BJ (cell line): Measurements from ENCODE around the gene TWNK. TPM values are rescaled to one million over a fixed set of nuclear protein-coding genes. Genes with fewer than 3 reads are reported as not detected.

Experiments
- CTCF ChIA-PET: fragments of 350-600 bp; formaldehyde crosslinking; extraction: SDS; loops from one replicate; lab custom pipeline; 2021; ENCODE audit warnings: antibody characterized with exemption, inconsistent platforms; lab: Yijun Ruan, JAX
- POLR2A ChIA-PET: fragments of 300-600 bp; sonication (Branson Sonifier 250); formaldehyde crosslinking; extraction: SDS; loops from one replicate; lab custom pipeline; 2021; ENCODE audit warnings: antibody characterized with exemption; lab: Charles Lee
- DNase-seq: peaks from one replicate; pipeline ENCODE4 v3.0.0-alpha.2; 2011; ENCODE audit warnings: low read depth
- H3K27me3 ChIP-seq: 2 replicates; pipeline ENCODE4 v1.6.0; 2011; ENCODE audit warnings: low read length; ENCODE audit not compliant: control insufficient read depth, insufficient read depth
- H3K36me3 ChIP-seq: 2 replicates; pipeline ENCODE4 v1.5.1; 2011; ENCODE audit warnings: low read length; ENCODE audit not compliant: control insufficient read depth, insufficient read depth
- H3K4me3 ChIP-seq: 2 replicates; pipeline ENCODE4 v1.5.1; 2011; ENCODE audit warnings: low read depth, mild to moderate bottlenecking, control low read depth, low read length
- polyA plus RNA-seq: library from polyadenylated mRNA; depleted of rRNA; stranded (reverse); fragments of >200 nt; gene quantifications from 2 replicates; pipeline ENCODE4 v1.2.3, GENCODE V29; 2011
- TF ChIP-seq, protein P1 (sequence below): IDR thresholded peaks from 2 replicates; pipeline ENCODE4 v1.5.1; 2011; ENCODE audit warnings: low read depth, mild to moderate bottlenecking, control low read depth, inconsistent platforms, low read length, moderate library complexity; ENCODE audit not compliant: insufficient read depth

Gene TWNK
- polyA plus RNA-seq, 1 experiment: 5.5 TPM

- H3K27me3 ChIP-seq: 0 out of 2 replicates have a peak, but pooled peaks cover 2% of the 10 kb centered on the region
- ChIA-PET POLR2A (no interaction called here), CTCF (interaction anchor here (0.6 to 15.1 kb wide), 7 partner anchors 11 to 36 kb away, joined by 3 to 194 read pairs (median 4); partner anchors contain the start of gene LZTS2)
- TF ChIP-seq, protein P1, sequence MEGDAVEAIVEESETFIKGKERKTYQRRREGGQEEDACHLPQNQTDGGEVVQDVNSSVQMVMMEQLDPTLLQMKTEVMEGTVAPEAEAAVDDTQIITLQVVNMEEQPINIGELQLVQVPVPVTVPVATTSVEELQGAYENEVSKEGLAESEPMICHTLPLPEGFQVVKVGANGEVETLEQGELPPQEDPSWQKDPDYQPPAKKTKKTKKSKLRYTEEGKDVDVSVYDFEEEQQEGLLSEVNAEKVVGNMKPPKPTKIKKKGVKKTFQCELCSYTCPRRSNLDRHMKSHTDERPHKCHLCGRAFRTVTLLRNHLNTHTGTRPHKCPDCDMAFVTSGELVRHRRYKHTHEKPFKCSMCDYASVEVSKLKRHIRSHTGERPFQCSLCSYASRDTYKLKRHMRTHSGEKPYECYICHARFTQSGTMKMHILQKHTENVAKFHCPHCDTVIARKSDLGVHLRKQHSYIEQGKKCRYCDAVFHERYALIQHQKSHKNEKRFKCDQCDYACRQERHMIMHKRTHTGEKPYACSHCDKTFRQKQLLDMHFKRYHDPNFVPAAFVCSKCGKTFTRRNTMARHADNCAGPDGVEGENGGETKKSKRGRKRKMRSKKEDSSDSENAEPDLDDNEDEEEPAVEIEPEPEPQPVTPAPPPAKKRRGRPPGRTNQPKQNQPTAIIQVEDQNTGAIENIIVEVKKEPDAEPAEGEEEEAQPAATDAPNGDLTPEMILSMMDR: no peak
- H3K36me3 ChIP-seq: no peaks in the 10 kb centered on the region
- no peak overlapping the region for H3K4me3 ChIP-seq
- no peak for DNase-seq
Observed at GRCh38 chr10:101027106-101027720, 39.9 kb downstream of the TWNK start.

- TF ChIP-seq, protein P1: no peak
- CTCF ChIA-PET: interaction anchor here (1.5 to 15.1 kb wide), 5 partner anchors 12 to 37 kb away, joined by 3 to 194 read pairs (median 29); partner anchors contain the start of gene KAZALD1
- Histone ChIP-seq H3K27me3 (0 out of 2 replicates have a peak, but pooled peaks cover 2% of the 10 kb centered on the region), H3K4me3 (no peak overlapping the region), H3K36me3 (no peaks in the 10 kb centered on the region)
- DNase-seq: no peak
- POLR2A ChIA-PET: no interaction called here
Observed at GRCh38 chr10:101028446-101029337, 41.3 kb downstream of the TWNK start.

DNA sequence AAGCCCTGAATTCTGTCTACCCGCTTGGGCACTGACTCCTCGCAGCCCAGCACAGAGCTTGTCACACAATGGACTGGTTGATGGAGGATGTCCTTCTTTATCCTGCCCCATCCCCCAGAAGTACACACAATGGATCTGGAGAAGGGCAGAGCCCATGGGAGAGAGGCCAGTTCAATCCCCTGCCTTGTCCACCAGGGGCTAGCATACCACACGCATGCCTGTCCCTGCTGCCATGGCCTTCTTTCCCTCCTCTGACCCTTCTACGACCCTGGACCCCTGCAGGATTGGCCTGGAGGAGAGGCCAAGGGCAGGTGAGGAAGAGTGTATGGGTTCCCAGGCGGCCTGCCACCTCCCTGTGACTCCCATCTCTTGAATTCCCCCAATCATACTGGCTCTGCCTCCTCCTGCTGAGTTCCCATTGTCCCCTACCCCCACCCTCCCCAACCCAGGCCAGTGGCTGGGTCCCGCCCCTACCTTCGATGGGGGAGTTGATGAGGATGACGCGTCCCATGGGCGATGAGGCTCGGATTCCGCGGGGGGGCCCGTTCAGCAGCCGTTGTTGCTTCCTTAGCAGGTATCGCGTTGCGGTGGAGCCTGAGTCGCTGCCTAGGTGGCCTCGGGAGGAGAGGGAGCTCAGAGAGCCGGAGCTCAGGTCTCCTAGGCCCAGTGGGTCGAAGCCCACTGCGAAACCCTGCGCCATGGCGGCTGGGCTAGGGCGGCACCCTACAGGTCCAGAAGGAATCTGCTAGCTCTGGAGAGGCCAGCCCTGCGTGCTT lies 42.4 kb downstream of the TWNK start:
- no peak for DNase-seq
- H3K36me3 ChIP-seq: peaks cover under 1% of the 10 kb centered on the region; the same call in 1 of the 2 replicates
- 0 out of 2 replicates have a peak, but pooled peaks cover 2% of the 10 kb centered on the region for H3K27me3 ChIP-seq
- POLR2A ChIA-PET: no interaction called here
- no peak overlapping the region for H3K4me3 ChIP-seq
- TF ChIP-seq, protein P1: peak; percentile 20; the same call in 1 of the 2 replicates
- CTCF ChIA-PET: interaction anchor here (1.5 to 15.1 kb wide), 7 partner anchors 12 to 36 kb away, joined by 3 to 194 read pairs (median 27); partner anchors contain the start of gene KAZALD1

GRCh38 chr10:101030496-101031127 lies 43.3 kb downstream of the TWNK start:
- POLR2A ChIA-PET: interaction anchor here (1.1 kb wide), 1 partner anchor 12 kb away, joined by 3 read pairs; no protein-coding TSS in a partner anchor

More at GRCh38 chr10:101030496-101031127, 43.3 kb downstream of the TWNK start:
- Histone ChIP-seq H3K27me3 (0 out of 2 replicates have a peak, but pooled peaks cover 2% of the 10 kb centered on the region), H3K4me3 (peak overlapping the region; percentile 76), H3K36me3 (peaks cover 7% of the 10 kb centered on the region)
- no peak for DNase-seq
- TF ChIP-seq, protein P1: no peak
- CTCF ChIA-PET: interaction anchor here (1.5 to 15.1 kb wide), 9 partner anchors 9 to 111 kb away, joined by 3 to 194 read pairs (median 15); partner anchors contain the start of gene KAZALD1
